Heart left ventricle (tissue), 16 donors: ENCODE measurements around the gene LRRC8E. TPM values are rescaled to one million over a fixed set of nuclear protein-coding genes. Genes with fewer than 3 reads are reported as not detected.

Experiments used
- ATAC-seq, 4 donors: fragments of 200-7000 bp; cut with Tn5 transposase; one replicate each; pipeline ENCODE4 v1.9.1; 2020 to 2022; ENCODE audit warnings: moderate library complexity in 4 of 4, mild to moderate bottlenecking in 3 of 4, moderate number of reproducible peaks in 1 of 4
- DNase-seq, 5 donors: peaks; one replicate each; pipeline ENCODE4 v3.0.0-alpha.2; 2020
- H3K27ac ChIP-seq, 12 donors: fragments of 200-600 bp; sonication (generic) in 4 of 12; one replicate each; pipeline versions ENCODE4 v1.5.0 to v1.8.0; 2016 to 2022; ENCODE audit warnings: mild to moderate bottlenecking in 2 of 12
- H3K27me3 ChIP-seq, 9 donors: fragments of 200-600 bp; sonication (generic) in 2 of 9; one replicate each; pipeline versions ENCODE4 v1.5.1 to v1.8.0; 2016 to 2022; ENCODE audit warnings: mild to moderate bottlenecking in 3 of 9
- H3K36me3 ChIP-seq, 9 donors: fragments of 200-600 bp; sonication (generic) in 2 of 9; one replicate each; pipeline versions ENCODE4 v1.5.0 to v1.8.0; 2018 to 2022; ENCODE audit warnings: mild to moderate bottlenecking in 2 of 9
- H3K4me1 ChIP-seq, 12 donors: fragments of 200-600 bp; sonication (generic) in 4 of 12; one replicate each; pipeline versions ENCODE4 v1.5.0 to v1.8.0; 2016 to 2022; ENCODE audit warnings: mild to moderate bottlenecking in 3 of 12
- H3K4me3 ChIP-seq, 12 donors: fragments of 200-600 bp; sonication (generic) in 4 of 12; one replicate each; pipeline versions ENCODE4 v1.5.0 to v1.8.0; 2017 to 2022; ENCODE audit warnings: mild to moderate bottlenecking in 9 of 12, moderate library complexity in 4 of 12
- H3K9me3 ChIP-seq, 12 donors: fragments of 200-600 bp; sonication (generic) in 4 of 12; one replicate each; pipeline versions ENCODE4 v1.5.0 to v1.8.0; 2016 to 2022; ENCODE audit warnings: mild to moderate bottlenecking in 1 of 12
- POLR2A ChIP-seq, 2 donors: fragments of 450-650 bp; IDR thresholded peaks; one replicate each; pipeline ENCODE4 v1.6.1; 2017; ENCODE audit warnings: antibody characterized with exemption in 2 of 2, mild to moderate bottlenecking in 2 of 2, moderate library complexity in 2 of 2
- WGBS, 4 donors: extraction: QIAGEN DNeasy Blood & Tissue Kit in 2 of 4; methylation state at CpG; one replicate each; pipeline versions ENCODE4 v1.1.5 to v1.1.7; 2013 to 2018; 5-methylcytosine and 5-hydroxymethylcytosine counted together
- intact Hi-C, 10 donors: fragments of 100-400 bp; cut with DNase I; formaldehyde crosslinking; loops; one replicate each; pipeline versions ENCODE4 v1.11.1 to v1.14.2; 2022
- polyA plus RNA-seq, 2 donors: library from polyadenylated mRNA; stranded (reverse); fragments of 200-250 nt; gene quantifications; one replicate each; pipeline ENCODE4 v1.2.3, GENCODE V29; 2013
- total RNA-seq, 9 donors: library from RNA; depleted of rRNA in 2 of 9; stranded (reverse); fragments of >200 nt in 2 of 9; fragmentation: NEBNext Ultra II Directional in 3 of 9; extraction: Animal tissue kit (Norgen Biotek cat#: 25700) in 3 of 9; gene quantifications; one replicate each; pipeline versions ENCODE4 v1.1.0 to v1.2.4, GENCODE V29; 2016 to 2023
- TF ChIP-seq, protein P1 (sequence below), 12 donors: fragments of 200-600 bp; sonication (generic) in 4 of 12; IDR thresholded peaks; one replicate each; pipeline versions ENCODE4 v1.5.0 to v1.8.0; 2018 to 2022; ENCODE audit warnings: antibody characterized with exemption in 12 of 12, mild to moderate bottlenecking in 5 of 12
- donor health status: ischemic (EF 13 %, LVEDD 7.1; RV severe dilation, severe dysfunction).
- donor health status: healthy with polysubstance abuse.
- donor health status: DM: no; HTN: yes; CAD: no.
- donor health status: DM: no; HTN: no; CAD: no.
- donor health status: ischemic (EF 25% LVEDD 6.9; RV normal size, moderate dysfunction).
- donor health status: ischemic (EF 25% LVEDD 5.7; RV mildly dilated, moderate dysfunction).
- donor health status: healthy.
- donor health status: DM: yes; HTN: yes; CAD: no.
- donor health status: ischemic (EF 35%, LVEDD 5.7; RV mildly dilated, moderate dysfunction).
- donor health status: nonischemic (EF 11% LVEDD 7.7; RV severe dilation, severe dysfunction).
- donor health status: DM: yes; HTN: yes; CAD: no.
- donor health status: PGD.
- donor health status: ischemic (EF 29% LVEDD 5.4; RV normal size, mild dysfunction).
- donor health status: nonischemic (EF 23%, LVEDD 6.1; RV moderate dilation, normal function).

The LRRC8E gene
- total and polyA plus RNA-seq, 11 donors, result 0.17 to 2.6 (median 1.00) TPM

DNA sequence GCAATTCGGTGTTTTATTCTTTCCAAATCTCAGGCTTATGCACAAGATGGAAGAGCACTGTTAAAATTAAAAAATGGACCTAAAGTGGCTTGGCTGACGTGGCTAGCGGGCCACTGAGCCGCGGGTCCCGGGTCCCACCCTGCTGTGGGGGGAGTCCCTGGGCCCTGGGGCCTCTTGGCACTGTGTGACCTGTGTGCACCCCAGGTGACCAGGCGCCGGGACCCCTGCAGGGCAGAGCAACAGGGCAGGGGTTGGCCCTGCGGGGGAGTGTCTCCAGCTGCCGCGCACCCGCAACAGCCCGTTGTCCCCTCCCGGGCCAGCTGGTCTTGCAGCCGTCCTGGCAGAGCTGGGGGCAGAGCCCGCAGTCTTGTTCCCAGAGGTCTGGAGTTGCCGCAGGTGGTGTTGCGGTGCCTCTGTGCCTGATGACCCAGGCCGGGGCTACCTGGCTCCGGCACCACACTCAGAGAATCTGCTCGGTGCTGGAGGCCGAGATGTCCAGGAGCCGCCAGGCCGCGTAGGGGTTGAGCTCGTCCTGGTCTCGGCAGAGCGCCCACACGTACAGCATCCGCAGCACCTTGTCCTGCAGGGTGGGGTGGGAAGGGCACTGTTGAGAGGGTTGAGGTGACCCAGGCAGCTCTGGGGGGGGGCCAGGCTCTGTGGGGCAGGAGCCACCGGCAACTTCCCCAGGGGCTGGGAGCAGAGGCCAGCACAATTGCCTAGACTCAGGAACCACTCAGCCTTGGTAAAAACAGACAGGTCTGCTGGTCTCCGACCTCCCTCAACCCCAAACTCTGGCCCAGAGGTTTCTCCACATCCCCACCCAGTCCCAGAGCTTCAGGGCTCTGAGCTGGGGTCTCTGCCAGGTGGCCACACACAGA lies 38.7 kb downstream of the LRRC8E start:
- H3K27ac ChIP-seq, result peak overlapping the region in 1 of 12 donors; percentile 85
- DNase-seq, result peak in 2 of 5 donors; percentile 11 to 30
- TF ChIP-seq, protein P1, sequence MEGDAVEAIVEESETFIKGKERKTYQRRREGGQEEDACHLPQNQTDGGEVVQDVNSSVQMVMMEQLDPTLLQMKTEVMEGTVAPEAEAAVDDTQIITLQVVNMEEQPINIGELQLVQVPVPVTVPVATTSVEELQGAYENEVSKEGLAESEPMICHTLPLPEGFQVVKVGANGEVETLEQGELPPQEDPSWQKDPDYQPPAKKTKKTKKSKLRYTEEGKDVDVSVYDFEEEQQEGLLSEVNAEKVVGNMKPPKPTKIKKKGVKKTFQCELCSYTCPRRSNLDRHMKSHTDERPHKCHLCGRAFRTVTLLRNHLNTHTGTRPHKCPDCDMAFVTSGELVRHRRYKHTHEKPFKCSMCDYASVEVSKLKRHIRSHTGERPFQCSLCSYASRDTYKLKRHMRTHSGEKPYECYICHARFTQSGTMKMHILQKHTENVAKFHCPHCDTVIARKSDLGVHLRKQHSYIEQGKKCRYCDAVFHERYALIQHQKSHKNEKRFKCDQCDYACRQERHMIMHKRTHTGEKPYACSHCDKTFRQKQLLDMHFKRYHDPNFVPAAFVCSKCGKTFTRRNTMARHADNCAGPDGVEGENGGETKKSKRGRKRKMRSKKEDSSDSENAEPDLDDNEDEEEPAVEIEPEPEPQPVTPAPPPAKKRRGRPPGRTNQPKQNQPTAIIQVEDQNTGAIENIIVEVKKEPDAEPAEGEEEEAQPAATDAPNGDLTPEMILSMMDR (IDR thresholded peaks at IDR 0.05), result no peak
- no peak for TF ChIP-seq POLR2A (IDR thresholded peaks at IDR 0.05)

DNA sequence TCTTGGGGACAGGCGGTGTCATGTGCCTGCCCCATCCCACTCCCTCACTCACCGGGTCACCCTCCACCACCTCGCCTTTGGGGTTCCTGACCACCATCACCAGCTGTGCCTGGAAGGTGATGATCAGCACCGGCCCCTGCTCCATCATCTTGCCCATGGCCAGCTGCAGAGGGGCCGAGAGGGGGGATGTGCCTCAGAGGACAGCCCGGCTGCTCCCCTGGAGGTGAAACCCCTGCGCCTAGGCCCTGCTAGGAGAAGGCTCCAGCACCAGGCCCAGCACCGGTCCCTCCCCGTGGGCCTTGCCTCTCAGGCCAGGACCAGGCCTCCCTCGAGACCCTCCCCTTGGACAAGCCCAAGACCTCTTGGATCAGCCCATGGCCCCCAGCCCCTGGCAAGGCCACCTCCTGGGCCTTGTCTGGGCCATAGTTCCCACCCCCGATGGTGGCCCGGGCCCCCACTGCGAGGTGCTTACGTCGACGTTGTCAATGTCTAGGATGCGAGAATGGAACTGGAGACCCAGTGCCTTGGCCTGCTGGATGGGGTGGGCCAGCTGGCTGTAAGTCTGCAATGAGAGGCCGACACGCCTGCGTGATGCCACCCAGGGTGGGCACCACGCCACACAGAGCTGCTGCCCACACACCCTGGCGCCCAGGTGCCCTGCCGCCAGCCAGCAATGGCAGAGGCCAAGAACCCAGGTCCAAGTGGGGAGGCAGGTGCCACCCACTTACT lies 39.5 kb downstream of the LRRC8E start:
- no peaks in the 10 kb centered on the region for H3K9me3 ChIP-seq
- ATAC-seq (peak; percentile 2 to 14 (median 5)), DNase-seq (peak in 2 of 5 donors; percentile 12 to 22)
- peaks cover 8 to 43% (median 32%) of the 10 kb centered on the region in 9 donors for H3K36me3 ChIP-seq
- TF ChIP-seq, protein P1 (IDR thresholded peaks at IDR 0.05), result no peak
- no peak for TF ChIP-seq POLR2A (IDR thresholded peaks at IDR 0.05)
- H3K4me3 ChIP-seq, result no peak overlapping the region
- WGBS, 4 donors, result 79 to 85% (median 83%) methylated on average over 16 to 23 of the region's 23 CpGs
- intact Hi-C loops, result loop anchor here in 1 of 10 donors (5.0 kb wide), 1 partner anchor 75 kb away; no protein-coding TSS in a partner anchor
- H3K27ac ChIP-seq, result peak overlapping the region in 10 of 12 donors; percentile 23 to 85 (median 54)
- no peaks in the 10 kb centered on the region for H3K27me3 ChIP-seq
- peaks cover 3 to 48% (median 25%) of the 10 kb centered on the region in 12 donors for H3K4me1 ChIP-seq

More for the DNA sequence above, 38.7 kb downstream of the LRRC8E start:
- Histone ChIP-seq H3K4me1 (peaks cover 3 to 51% (median 27%) of the 10 kb centered on the region in 12 donors), H3K9me3 (no peaks in the 10 kb centered on the region), H3K4me3 (peak overlapping the region in 4 of 12 donors; percentile 28 to 61 (median 44)), H3K27me3 (no peaks in the 10 kb centered on the region), H3K36me3 (peaks cover 3 to 43% (median 32%) of the 10 kb centered on the region in 9 donors)
- WGBS, 4 donors, result 81 to 89% (median 88%) methylated on average over 12 to 32 of the region's 32 CpGs
- peak in 2 of 4 donors; percentile 1 to 3 for ATAC-seq
- intact Hi-C loops, result loop anchor here in 1 of 10 donors (5.0 kb wide), 1 partner anchor 75 kb away; no protein-coding TSS in a partner anchor

DNA sequence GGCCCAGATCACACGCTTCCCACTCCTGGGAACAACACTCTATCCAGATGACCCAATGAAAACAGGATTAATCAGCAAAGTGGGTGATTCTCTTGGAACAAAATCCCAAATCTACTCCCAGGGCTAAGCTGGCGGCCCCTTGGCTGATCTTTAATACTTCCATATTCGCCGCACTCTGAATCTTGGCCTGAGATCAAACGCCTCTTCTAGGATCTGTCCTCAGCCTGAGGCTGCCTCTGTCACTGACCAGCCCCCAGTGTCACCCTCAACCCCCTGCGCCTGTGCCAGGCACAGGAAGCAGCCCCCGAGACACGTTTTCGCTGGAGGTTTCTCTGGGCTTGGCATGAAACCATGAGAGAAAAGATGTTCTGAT lies 40.0 kb downstream of the LRRC8E start:
- H3K9me3 ChIP-seq, result no peaks in the 10 kb centered on the region
- DNase-seq (no peak), ATAC-seq (peak; percentile 2 to 25 (median 18))
- H3K27ac ChIP-seq, result peak overlapping the region in 10 of 12 donors; percentile 23 to 85 (median 54)
- peak overlapping the region in 1 of 12 donors; percentile 16 for H3K4me3 ChIP-seq
- 35 to 53% (median 42%) methylated on average over 8 to 9 of the region's 9 CpGs for WGBS, 4 donors
- H3K27me3 ChIP-seq, result no peaks in the 10 kb centered on the region
- H3K4me1 ChIP-seq, result peaks cover 3 to 48% (median 25%) of the 10 kb centered on the region in 12 donors
- intact Hi-C loops, result loop anchor here in 1 of 10 donors (5.0 kb wide), 1 partner anchor 76 kb away; no protein-coding TSS in a partner anchor
- H3K36me3 ChIP-seq, result peaks cover 9 to 43% (median 35%) of the 10 kb centered on the region in 9 donors
- TF ChIP-seq, protein P1 (IDR thresholded peaks at IDR 0.05), result no peak
- no peak for TF ChIP-seq POLR2A (IDR thresholded peaks at IDR 0.05)
